GM12801 (cell line): ENCODE measurements around the gene MIR17HG.

Experiments used
- CTCF ChIP-seq: IDR thresholded peaks from one replicate; pipeline ENCODE4 v1.5.1; 2011; ENCODE audit warnings: control low read depth; ENCODE audit not compliant: insufficient read length; ENCODE audit errors: extremely low read depth

Gene MIR17HG

GRCh38 chr13:91375116-91375729 is 27.7 kb downstream of the MIR17HG start:
- TF ChIP-seq CTCF: no peak

- TF ChIP-seq CTCF: no peak
Observed at GRCh38 chr13:91381371-91381770, 33.9 kb downstream of the MIR17HG start.

- TF ChIP-seq CTCF: no peak
Observed at GRCh38 chr13:91383836-91384235, 36.3 kb downstream of the MIR17HG start.

- no peak for TF ChIP-seq CTCF
Observed at GRCh38 chr13:91384896-91385295, 37.4 kb downstream of the MIR17HG start.

GRCh38 chr13:91389186-91389585 is 41.7 kb downstream of the MIR17HG start:
- no peak for TF ChIP-seq CTCF

- TF ChIP-seq CTCF: no peak
Observed at GRCh38 chr13:91397595-91397994, 50.1 kb downstream of the MIR17HG start.

- no peak for TF ChIP-seq CTCF
Observed at GRCh38 chr13:91398413-91399188, 51.1 kb downstream of the MIR17HG start, which contains the start of gene GPC5. Gene GPC5, plus strand, starts transcription at chr13:91398621.
